Ascending aorta (tissue), 2 donors: ENCODE results near the gene THOC6. TPM values are rescaled to one million over a fixed set of nuclear protein-coding genes. Genes with fewer than 3 reads are reported as not detected.

Experiments
- DNase-seq, 2 donors: peaks; one replicate each; pipeline ENCODE4 v3.0.0-alpha.2; 2019; ENCODE audit warnings: low spot score in 2 of 2
- H3K27ac ChIP-seq, 2 donors: fragments of 200-600 bp; sonication (generic); one replicate each; pipeline ENCODE4 v1.5.1; 2016 to 2017; ENCODE audit warnings: mild to moderate bottlenecking in 1 of 2
- H3K27me3 ChIP-seq: fragments of 200-600 bp; sonication (generic); one replicate; pipeline ENCODE4 v1.5.1; 2017
- H3K36me3 ChIP-seq, 2 donors: fragments of 200-600 bp; sonication (generic); one replicate each; pipeline ENCODE4 v1.5.1; 2016
- H3K4me1 ChIP-seq, 2 donors: fragments of 200-600 bp; sonication (generic); one replicate each; pipeline ENCODE4 v1.5.1; 2016 to 2017; ENCODE audit warnings: mild to moderate bottlenecking in 1 of 2
- H3K4me3 ChIP-seq, 2 donors: fragments of 200-600 bp; sonication (generic); one replicate each; pipeline ENCODE4 v1.5.1; 2016 to 2017; ENCODE audit warnings: mild to moderate bottlenecking in 1 of 2
- H3K9me3 ChIP-seq, 2 donors: fragments of 200-600 bp; sonication (generic); one replicate each; pipeline ENCODE4 v1.5.1; 2016
- intact Hi-C: fragments of 100-400 bp; cut with DNase I; formaldehyde crosslinking; loops from one replicate; pipeline ENCODE4 v1.15.1; 2023
- total RNA-seq: library from RNA; depleted of rRNA; stranded (reverse); fragments of >200 nt; gene quantifications from one replicate; pipeline ENCODE4 v1.1.0, GENCODE V29; 2016
- TF ChIP-seq, protein P1 (sequence below), 3 experiments: fragments of 200-600 bp in 2 of 3; fragments of 450-650 bp in 1 of 3; sonication (generic) in 2 of 3; IDR thresholded peaks; one replicate each; pipeline ENCODE4 v1.5.1; 2016 to 2019; ENCODE audit warnings: antibody characterized with exemption in 3 of 3, mild to moderate bottlenecking in 1 of 3, moderate library complexity in 1 of 3

The THOC6 gene
- total RNA-seq, 1 donor from 2014 or later, result 32.6 TPM

DNA sequence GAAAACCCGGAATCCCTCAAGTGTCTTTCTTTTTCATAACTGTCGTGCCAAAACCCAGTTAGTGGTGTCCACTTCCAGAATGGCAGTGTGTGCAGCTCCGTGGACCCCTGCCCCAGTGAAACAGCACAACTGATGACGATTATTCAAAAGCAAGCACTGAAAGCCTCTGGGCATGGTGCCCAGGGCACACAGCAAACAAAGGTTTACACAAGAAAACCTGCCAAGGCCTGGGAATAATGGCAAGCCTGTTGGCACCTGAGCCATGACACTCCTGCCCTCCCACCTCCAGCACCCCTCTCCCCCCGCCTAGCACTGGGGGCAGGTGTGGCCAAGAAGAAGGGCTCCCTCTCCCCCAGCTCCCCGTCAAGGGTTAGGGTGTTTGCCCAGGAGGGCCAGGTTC is 46.4 kb upstream of the THOC6 start:
- Histone ChIP-seq H3K4me3 (no peak overlapping the region), H3K4me1 (peaks cover 5 to 12% of the 10 kb centered on the region in 2 donors), H3K36me3 (no peaks in the 10 kb centered on the region), H3K9me3 (no peaks in the 10 kb centered on the region), H3K27ac (no peak overlapping the region), H3K27me3 (no peaks in the 10 kb centered on the region)
- TF ChIP-seq, protein P1, sequence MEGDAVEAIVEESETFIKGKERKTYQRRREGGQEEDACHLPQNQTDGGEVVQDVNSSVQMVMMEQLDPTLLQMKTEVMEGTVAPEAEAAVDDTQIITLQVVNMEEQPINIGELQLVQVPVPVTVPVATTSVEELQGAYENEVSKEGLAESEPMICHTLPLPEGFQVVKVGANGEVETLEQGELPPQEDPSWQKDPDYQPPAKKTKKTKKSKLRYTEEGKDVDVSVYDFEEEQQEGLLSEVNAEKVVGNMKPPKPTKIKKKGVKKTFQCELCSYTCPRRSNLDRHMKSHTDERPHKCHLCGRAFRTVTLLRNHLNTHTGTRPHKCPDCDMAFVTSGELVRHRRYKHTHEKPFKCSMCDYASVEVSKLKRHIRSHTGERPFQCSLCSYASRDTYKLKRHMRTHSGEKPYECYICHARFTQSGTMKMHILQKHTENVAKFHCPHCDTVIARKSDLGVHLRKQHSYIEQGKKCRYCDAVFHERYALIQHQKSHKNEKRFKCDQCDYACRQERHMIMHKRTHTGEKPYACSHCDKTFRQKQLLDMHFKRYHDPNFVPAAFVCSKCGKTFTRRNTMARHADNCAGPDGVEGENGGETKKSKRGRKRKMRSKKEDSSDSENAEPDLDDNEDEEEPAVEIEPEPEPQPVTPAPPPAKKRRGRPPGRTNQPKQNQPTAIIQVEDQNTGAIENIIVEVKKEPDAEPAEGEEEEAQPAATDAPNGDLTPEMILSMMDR (IDR thresholded peaks at IDR 0.05), result no peak
- intact Hi-C loops, result no loop called here
- no peak for DNase-seq

DNA sequence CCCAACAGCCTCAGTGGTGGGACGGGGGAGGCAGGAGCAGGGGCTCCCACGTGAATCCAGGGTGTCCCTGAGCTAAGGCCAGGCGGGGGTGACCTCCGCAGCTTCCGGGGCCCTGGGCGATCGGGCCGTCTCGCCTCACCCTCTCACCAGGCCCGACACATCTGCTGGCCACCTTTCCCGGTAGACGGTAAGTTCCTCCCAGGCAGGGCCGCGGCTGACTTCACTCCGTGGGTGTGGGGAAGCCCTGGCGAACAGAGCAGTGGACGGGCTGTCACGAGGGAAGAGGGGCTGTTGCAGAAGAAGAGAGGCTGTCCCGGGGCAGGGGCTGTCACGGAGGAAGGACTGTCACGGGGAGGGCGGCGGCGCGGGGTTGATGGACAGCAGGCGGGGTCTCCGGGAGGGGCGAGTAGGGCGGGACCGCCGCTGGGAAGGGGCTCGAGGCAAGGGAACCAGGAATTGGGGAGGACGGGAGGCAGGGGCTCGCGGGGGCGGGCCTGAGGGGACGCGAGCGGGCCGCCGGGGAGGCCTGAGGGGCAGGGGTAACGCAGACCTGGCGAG is 44.1 kb upstream of the THOC6 start:
- Histone ChIP-seq H3K4me1 (peaks cover 7 to 12% of the 10 kb centered on the region in 2 donors), H3K4me3 (peak overlapping the region; percentile 69 to 91), H3K9me3 (no peaks in the 10 kb centered on the region), H3K27me3 (no peaks in the 10 kb centered on the region), H3K27ac (no peak overlapping the region), H3K36me3 (no peaks in the 10 kb centered on the region)
- intact Hi-C loops, result loop anchor here (1.0 to 5.0 kb wide), 2 partner anchors 41 to 67 kb away; partner anchors contain the start of genes FLYWCH1 and TNFRSF12A
- TF ChIP-seq, protein P1 (IDR thresholded peaks at IDR 0.05), result no peak
- DNase-seq, result no peak

DNA sequence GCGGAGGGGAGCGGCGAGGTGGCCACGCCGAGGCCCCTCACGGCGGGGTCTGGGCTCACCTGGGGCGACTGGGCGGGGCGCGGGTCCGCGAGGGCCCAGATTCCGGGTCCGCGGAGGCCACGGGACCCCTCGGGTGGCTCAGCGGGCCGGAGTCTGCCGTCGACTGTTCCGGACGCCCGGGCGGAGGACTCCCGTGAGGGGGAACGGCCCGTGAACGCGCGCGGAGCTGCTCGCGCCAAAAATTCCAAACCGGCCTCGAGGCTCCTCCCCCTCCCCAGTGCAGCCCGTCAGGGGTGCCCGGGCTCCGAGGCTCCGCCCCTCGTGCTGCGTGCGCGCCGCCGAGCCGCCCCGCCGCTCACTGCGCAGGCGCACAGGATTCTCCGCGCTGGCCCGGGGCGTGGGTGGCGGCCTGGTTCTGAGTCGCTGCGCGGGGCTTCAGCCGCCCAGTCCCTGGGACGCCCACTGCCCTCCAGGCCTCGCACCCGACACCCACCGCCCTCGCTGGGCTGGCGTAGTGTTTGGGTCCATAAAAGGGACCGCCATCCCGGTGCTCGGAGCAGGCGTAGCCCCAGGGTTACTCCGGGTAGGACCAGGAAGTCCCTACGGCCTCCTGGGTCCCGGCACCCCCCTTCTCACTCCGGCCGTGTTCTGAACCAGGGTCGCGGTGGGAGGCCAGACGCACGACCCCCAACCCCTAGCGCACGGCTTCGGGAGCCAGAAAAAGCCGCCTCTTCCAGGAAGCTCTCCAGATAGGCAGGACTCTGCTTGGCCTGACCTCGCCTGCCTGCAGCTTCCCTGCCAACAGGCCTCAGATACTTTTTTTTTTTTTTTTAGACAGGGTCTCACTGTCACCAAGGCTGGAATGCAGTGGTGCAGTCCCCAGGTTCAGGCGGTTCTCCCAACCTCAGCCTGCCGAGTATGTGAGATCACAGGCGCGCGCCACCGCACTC is 43.3 kb upstream of the THOC6 start, which contains the start of gene PKMYT1:
PKMYT1 (minus strand) TSS at position 220 of the 950 bp plus-strand sequence. CDS start 789 bp downstream, outside the sequence.
- H3K36me3 ChIP-seq, result no peaks in the 10 kb centered on the region
- H3K27me3 ChIP-seq, result no peaks in the 10 kb centered on the region
- TF ChIP-seq, protein P1 (IDR thresholded peaks at IDR 0.05), result no peak
- H3K4me3 ChIP-seq, result peak within 1 kb of the TSS; percentile 69 to 91
- DNase-seq, result peak; percentile 37 to 94
- H3K9me3 ChIP-seq, result no peaks in the 10 kb centered on the region
- peaks cover 9 to 12% of the 10 kb centered on the region in 2 donors for H3K4me1 ChIP-seq
- intact Hi-C loops, result loop anchor here (1.0 to 5.0 kb wide), 2 partner anchors 40 to 68 kb away; partner anchors contain the start of genes FLYWCH1 and TNFRSF12A
- H3K27ac ChIP-seq, result peak within 1 kb of the TSS; percentile 69 to 82

DNA sequence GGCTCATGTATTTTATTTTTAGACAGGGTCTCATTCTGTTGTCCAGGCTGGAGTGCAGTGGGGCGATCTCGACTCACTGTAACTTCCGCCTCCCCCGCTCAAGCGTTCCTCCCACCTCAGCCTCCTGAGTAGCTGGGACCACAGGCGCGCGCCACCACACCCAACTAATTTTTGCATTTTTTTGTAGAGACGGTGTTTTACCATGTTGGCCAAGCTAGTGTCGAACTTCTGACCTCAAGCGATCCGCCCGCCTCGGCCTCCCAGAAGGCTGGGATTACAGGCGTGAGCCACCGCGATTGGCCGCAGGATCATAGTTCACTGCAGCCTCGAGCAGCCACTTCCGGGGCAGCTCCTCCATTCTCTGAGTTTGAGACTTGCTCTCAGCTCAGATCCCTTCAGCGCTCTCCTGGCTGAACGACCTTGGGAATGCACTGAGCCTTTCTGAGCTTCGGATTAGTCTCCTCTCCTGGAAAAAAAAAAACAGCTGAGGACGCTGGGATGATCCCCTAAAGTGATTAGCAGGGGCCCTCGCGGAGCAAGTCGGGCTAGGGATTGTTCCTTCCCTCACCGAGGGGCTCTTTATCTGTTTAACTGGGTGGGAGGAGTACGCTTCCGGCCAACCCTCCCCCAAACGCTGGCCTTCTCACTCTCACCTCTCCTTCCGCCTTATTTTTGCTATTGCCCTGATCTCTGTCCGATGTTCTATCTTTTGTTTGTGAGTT is 42.5 kb upstream of the THOC6 start:
- intact Hi-C loops, result loop anchor here (5.0 kb wide), 1 partner anchor 69 kb away; the partner anchor contains the start of gene FLYWCH1
- H3K36me3 ChIP-seq, result no peaks in the 10 kb centered on the region
- H3K27ac ChIP-seq, result no peak overlapping the region
- H3K9me3 ChIP-seq, result no peaks in the 10 kb centered on the region
- peaks cover 10 to 15% of the 10 kb centered on the region in 2 donors for H3K4me1 ChIP-seq
- peak overlapping the region; percentile 69 to 91 for H3K4me3 ChIP-seq
- H3K27me3 ChIP-seq, result no peaks in the 10 kb centered on the region
- no peak for DNase-seq
- TF ChIP-seq, protein P1 (IDR thresholded peaks at IDR 0.05), result no peak

DNA sequence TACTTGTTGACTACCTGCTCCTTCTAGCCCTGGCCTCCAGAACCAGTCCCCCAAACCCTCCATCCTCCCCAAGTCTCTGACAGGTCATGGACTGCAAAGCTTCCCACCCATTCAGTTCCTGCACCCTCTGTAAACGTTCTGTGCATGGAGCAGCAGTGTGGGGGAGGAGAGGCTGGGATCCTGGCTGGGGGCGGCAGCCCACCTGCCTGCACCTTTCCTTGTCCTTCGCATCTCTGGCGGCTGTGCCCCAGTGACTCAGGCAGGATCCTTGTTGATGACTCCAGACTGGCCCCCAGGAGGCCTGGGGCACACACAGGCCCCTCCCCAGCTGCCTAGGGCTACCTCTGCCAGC is 42.0 kb upstream of the THOC6 start:
- H3K27ac ChIP-seq, result no peak overlapping the region
- peaks cover 10 to 15% of the 10 kb centered on the region in 2 donors for H3K4me1 ChIP-seq
- no peak overlapping the region for H3K4me3 ChIP-seq
- no peaks in the 10 kb centered on the region for H3K9me3 ChIP-seq
- H3K27me3 ChIP-seq, result no peaks in the 10 kb centered on the region
- TF ChIP-seq, protein P1 (IDR thresholded peaks at IDR 0.05), result no peak
- no peaks in the 10 kb centered on the region for H3K36me3 ChIP-seq
- no peak for DNase-seq
- intact Hi-C loops, result loop anchor here (5.0 kb wide), 1 partner anchor 70 kb away; the partner anchor contains the start of gene FLYWCH1
